H9 (cell line): ENCODE data around the gene LGALS7B. TPM values are rescaled to one million over a fixed set of nuclear protein-coding genes. Genes with fewer than 3 reads are reported as not detected.
"Not testable (repeated sequence)": the region's sequence is repeated elsewhere in the genome, so short reads cannot be mapped to it uniquely, and the experiment has no call there.

Experiments
- DNase-seq: peaks from one replicate; pipeline ENCODE4 v3.0.0-alpha.2; 2017
- H2AFZ ChIP-seq: one replicate; pipeline ENCODE4 v1.6.1; 2013; ENCODE audit warnings: mild to moderate bottlenecking, low read length, control low read depth, moderate library complexity
- H2AK5ac ChIP-seq: 2 replicates; pipeline ENCODE4 v1.6.1; 2013; ENCODE audit warnings: low read length, control low read depth, mixed read lengths; ENCODE audit not compliant: insufficient read length
- H2BK120ac ChIP-seq: one replicate; pipeline ENCODE4 v1.6.1; 2013; ENCODE audit warnings: low read depth, mild to moderate bottlenecking, low read length, control low read depth, inconsistent platforms; ENCODE audit not compliant: poor library complexity, severe bottlenecking
- H2BK12ac ChIP-seq: 2 replicates; pipeline ENCODE4 v1.6.1; 2013; ENCODE audit warnings: low read length, control low read depth, mixed read lengths, low read depth; ENCODE audit not compliant: insufficient read length
- H2BK15ac ChIP-seq: 2 replicates; pipeline ENCODE4 v1.6.1; 2013; ENCODE audit warnings: low read depth, low read length, control low read depth
- H2BK20ac ChIP-seq: one replicate; pipeline ENCODE4 v1.6.1; 2013; ENCODE audit warnings: low read depth, mild to moderate bottlenecking, low read length, control low read depth, inconsistent platforms; ENCODE audit not compliant: poor library complexity, severe bottlenecking
- H2BK5ac ChIP-seq: 2 replicates; pipeline ENCODE4 v1.6.1; 2013; ENCODE audit warnings: low read length, control low read depth, mixed read lengths; ENCODE audit not compliant: insufficient read length
- H3K14ac ChIP-seq: 2 replicates; pipeline ENCODE4 v1.6.1; 2013; ENCODE audit warnings: low read length, control low read depth; ENCODE audit not compliant: insufficient read depth
- H3K18ac ChIP-seq: 2 replicates; pipeline ENCODE4 v1.6.1; 2013; ENCODE audit warnings: low read depth, mild to moderate bottlenecking, mixed read lengths, low read length, control low read depth; ENCODE audit not compliant: insufficient read length
- H3K23ac ChIP-seq: 2 replicates; pipeline ENCODE4 v1.6.1; 2013; ENCODE audit warnings: low read length, control low read depth, mixed read lengths, low read depth; ENCODE audit not compliant: insufficient read length
- H3K23me2 ChIP-seq: 2 replicates; pipeline ENCODE4 v1.6.1; 2013; ENCODE audit warnings: low read depth, mild to moderate bottlenecking, mixed read lengths, low read length, control low read depth; ENCODE audit not compliant: insufficient read length, poor library complexity, severe bottlenecking
- H3K27ac ChIP-seq: 2 replicates; pipeline ENCODE4 v1.5.1; 2013; ENCODE audit warnings: low read length, control low read depth, mixed read lengths, low read depth; ENCODE audit not compliant: insufficient read length
- H3K27me3 ChIP-seq: 2 replicates; pipeline ENCODE4 v1.6.1; 2013; ENCODE audit warnings: low read length, control low read depth, inconsistent platforms; ENCODE audit not compliant: insufficient read depth
- H3K4ac ChIP-seq: 2 replicates; pipeline ENCODE4 v1.6.1; 2013; ENCODE audit warnings: low read depth, mild to moderate bottlenecking, control low read depth, inconsistent platforms, low read length, moderate library complexity
- H3K4me1 ChIP-seq: 2 replicates; pipeline ENCODE4 v1.6.1; 2013; ENCODE audit warnings: low read length, control low read depth, inconsistent platforms; ENCODE audit not compliant: insufficient read depth
- H3K4me2 ChIP-seq: 2 replicates; pipeline ENCODE4 v1.6.1; 2013; ENCODE audit warnings: low read length, control low read depth, mixed read lengths; ENCODE audit not compliant: insufficient read length, insufficient read depth
- H3K56ac ChIP-seq: 2 replicates; pipeline ENCODE4 v1.6.1; 2013; ENCODE audit warnings: low read depth, mild to moderate bottlenecking, mixed read lengths, low read length, control low read depth; ENCODE audit not compliant: insufficient read length
- H3K79me1 ChIP-seq: 2 replicates; pipeline ENCODE4 v1.6.1; 2013; ENCODE audit warnings: low read depth, mild to moderate bottlenecking, moderate library complexity, low read length, control low read depth, inconsistent platforms; ENCODE audit not compliant: insufficient read depth, poor library complexity, severe bottlenecking
- H3K79me2 ChIP-seq: 2 replicates; pipeline ENCODE4 v1.6.1; 2013; ENCODE audit warnings: low read length, control low read depth, inconsistent platforms; ENCODE audit not compliant: insufficient read depth
- H3K9ac ChIP-seq: 2 replicates; pipeline ENCODE4 v1.6.1; 2013; ENCODE audit warnings: low read length, control low read depth, mixed read lengths; ENCODE audit not compliant: insufficient read length; ENCODE audit errors: extremely low read depth
- H3K9me3 ChIP-seq: one replicate; pipeline ENCODE4 v1.6.1; 2013; ENCODE audit warnings: low read depth, low read length, inconsistent platforms; ENCODE audit not compliant: control insufficient read depth
- H3T11ph ChIP-seq: one replicate; pipeline ENCODE4 v1.6.1; 2013; ENCODE audit warnings: mild to moderate bottlenecking, low read length, control low read depth, inconsistent platforms
- H4K20me1 ChIP-seq: one replicate; pipeline ENCODE4 v1.6.1; 2013; ENCODE audit not compliant: control insufficient read depth, insufficient read length, insufficient read depth
- H4K5ac ChIP-seq: 2 replicates; pipeline ENCODE4 v1.6.1; 2013; ENCODE audit warnings: low read depth, mild to moderate bottlenecking, mixed read lengths, low read length, control low read depth; ENCODE audit not compliant: insufficient read length
- H4K8ac ChIP-seq: replicated peaks from 2 replicates; pipeline ENCODE4 v1.6.1; 2013; ENCODE audit warnings: low read length, control low read depth, mixed read lengths, low read depth; ENCODE audit not compliant: insufficient read length
- H4K91ac ChIP-seq: 2 replicates; pipeline ENCODE4 v1.6.1; 2013; ENCODE audit warnings: low read depth, mild to moderate bottlenecking, moderate library complexity, mixed read lengths, low read length, control low read depth; ENCODE audit not compliant: insufficient read length
- H3K27ac Mint-ChIP-seq, 3 experiments: 2 replicates in 2 of 3; 3 replicates in 1 of 3; pipeline ENCODE4 v1.8.0; 2020 to 2021; ENCODE audit warnings: mixed read lengths in 3 of 3, mild to moderate bottlenecking in 1 of 3, moderate library complexity in 1 of 3
- H3K27me3 Mint-ChIP-seq: 2 replicates; pipeline ENCODE4 v1.8.0; 2021; ENCODE audit warnings: low read depth, mild to moderate bottlenecking, moderate library complexity, mixed read lengths
- H3K36me3 Mint-ChIP-seq, 3 experiments: 2 replicates in 2 of 3; 3 replicates in 1 of 3; pipeline ENCODE4 v1.8.0; 2020 to 2021; ENCODE audit warnings: low read depth in 3 of 3, mixed read lengths in 3 of 3; ENCODE audit not compliant: insufficient read depth in 1 of 3
- H3K4me1 Mint-ChIP-seq, 2 experiments: 2 replicates each; pipeline ENCODE4 v1.8.0; 2020; ENCODE audit warnings: mixed read lengths in 2 of 2
- H3K4me3 Mint-ChIP-seq, 2 experiments: 2 replicates in 1 of 2; 3 replicates in 1 of 2; pipeline ENCODE4 v1.8.0; 2020 to 2021; ENCODE audit warnings: mild to moderate bottlenecking in 2 of 2, mixed read lengths in 2 of 2, moderate library complexity in 1 of 2
- H3K9me3 Mint-ChIP-seq, 2 experiments: 2 replicates in 1 of 2; 3 replicates in 1 of 2; pipeline ENCODE4 v1.8.0; 2020; ENCODE audit warnings: mild to moderate bottlenecking in 2 of 2, mixed read lengths in 2 of 2, moderate library complexity in 1 of 2
- WGBS: extraction: QIAGEN DNeasy Blood & Tissue Kit; methylation state at CpG from one replicate; pipeline ENCODE4 v1.1.7; 2013; ENCODE audit warnings: missing lambda C conversion rate, low lambda C conversion rate, mixed read lengths; ENCODE audit not compliant: insufficient read length; ENCODE audit errors: extremely low coverage; 5-methylcytosine and 5-hydroxymethylcytosine counted together
- total RNA-seq: library from RNA; stranded (reverse); gene quantifications from 2 replicates; pipeline ENCODE4 v1.2.1, GENCODE V29; 2021
- TF ChIP-seq, protein P1 (sequence below): fragments of 200-600 bp; sonication (generic); conservative IDR thresholded peaks from 3 replicates; pipeline ENCODE4 v1.8.0; 2021; ENCODE audit warnings: antibody characterized with exemption, mild to moderate bottlenecking

Gene LGALS7B
- total RNA-seq, 1 experiment from 2014 or later, result 0.90 TPM

DNA sequence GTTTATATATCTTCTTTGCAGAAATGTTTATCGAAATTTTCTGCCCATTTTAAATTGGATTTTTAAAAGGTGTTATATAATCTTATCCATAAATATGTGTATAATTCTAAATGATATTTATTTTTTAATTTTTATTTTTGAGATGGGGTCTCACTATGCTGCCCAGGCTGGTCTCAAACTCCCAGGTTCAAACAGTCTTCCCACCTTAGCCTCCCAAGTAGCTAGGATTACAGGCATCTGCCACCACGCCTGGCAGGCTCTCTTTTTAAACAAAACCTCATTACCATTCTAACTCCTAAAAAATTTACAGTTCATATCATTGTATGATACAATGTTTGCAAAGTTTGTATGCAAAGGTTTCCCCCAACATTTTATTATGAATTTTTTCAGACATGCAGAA is 7.2 kb downstream of the LGALS7B start:
- Histone ChIP-seq H4K5ac (no peak overlapping the region), H4K8ac (no peak overlapping the region), H3K14ac (no peak overlapping the region), H3K9ac (no peak overlapping the region), H2BK20ac (no peak overlapping the region), H4K91ac (no peak overlapping the region), H3K27ac (no peak overlapping the region), H3K79me2 (no peaks in the 10 kb centered on the region; the same call in 1 of the 2 replicates), H2AFZ (no peak overlapping the region), H3K4me2 (no peak overlapping the region), H3T11ph (no peak overlapping the region), H2BK15ac (no peak overlapping the region), H3K4me1 (0 out of 2 replicates have a peak, but pooled peaks cover 3% of the 10 kb centered on the region), H2AK5ac (no peak overlapping the region), H3K79me1 (no peaks in the 10 kb centered on the region), H4K20me1 (no peaks in the 10 kb centered on the region), H2BK12ac (no peak overlapping the region), H3K9me3 (no peaks in the 10 kb centered on the region), H3K56ac (no peak overlapping the region), H3K18ac (no peak overlapping the region), H2BK120ac (no peak overlapping the region), H3K4ac (no peak overlapping the region), H3K23me2 (no peaks in the 10 kb centered on the region), H3K23ac (no peak overlapping the region), H3K27me3 (no peaks in the 10 kb centered on the region), H2BK5ac (no peak overlapping the region)
- Mint-ChIP-seq H3K27ac (no peak overlapping the region), H3K9me3 (peaks cover 2 to 11% of the 10 kb centered on the region in 2 experiments; a peak in 3 of 5 replicates), H3K36me3 (0 out of 7 replicates have a peak, but pooled peaks cover 0 to 4% (median 0%) of the 10 kb centered on the region in 3 experiments), H3K4me3 (no peak overlapping the region), H3K4me1 (peaks cover 5 to 8% of the 10 kb centered on the region in 2 experiments; a peak in 3 of 4 replicates), H3K27me3 (peaks cover 2% of the 10 kb centered on the region; the same call in 1 of the 2 replicates)
- no CpG with 5 or more reads among the region's 2 CpGs for WGBS
- no peak for DNase-seq
- TF ChIP-seq, protein P1, sequence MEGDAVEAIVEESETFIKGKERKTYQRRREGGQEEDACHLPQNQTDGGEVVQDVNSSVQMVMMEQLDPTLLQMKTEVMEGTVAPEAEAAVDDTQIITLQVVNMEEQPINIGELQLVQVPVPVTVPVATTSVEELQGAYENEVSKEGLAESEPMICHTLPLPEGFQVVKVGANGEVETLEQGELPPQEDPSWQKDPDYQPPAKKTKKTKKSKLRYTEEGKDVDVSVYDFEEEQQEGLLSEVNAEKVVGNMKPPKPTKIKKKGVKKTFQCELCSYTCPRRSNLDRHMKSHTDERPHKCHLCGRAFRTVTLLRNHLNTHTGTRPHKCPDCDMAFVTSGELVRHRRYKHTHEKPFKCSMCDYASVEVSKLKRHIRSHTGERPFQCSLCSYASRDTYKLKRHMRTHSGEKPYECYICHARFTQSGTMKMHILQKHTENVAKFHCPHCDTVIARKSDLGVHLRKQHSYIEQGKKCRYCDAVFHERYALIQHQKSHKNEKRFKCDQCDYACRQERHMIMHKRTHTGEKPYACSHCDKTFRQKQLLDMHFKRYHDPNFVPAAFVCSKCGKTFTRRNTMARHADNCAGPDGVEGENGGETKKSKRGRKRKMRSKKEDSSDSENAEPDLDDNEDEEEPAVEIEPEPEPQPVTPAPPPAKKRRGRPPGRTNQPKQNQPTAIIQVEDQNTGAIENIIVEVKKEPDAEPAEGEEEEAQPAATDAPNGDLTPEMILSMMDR, result no peak

DNA sequence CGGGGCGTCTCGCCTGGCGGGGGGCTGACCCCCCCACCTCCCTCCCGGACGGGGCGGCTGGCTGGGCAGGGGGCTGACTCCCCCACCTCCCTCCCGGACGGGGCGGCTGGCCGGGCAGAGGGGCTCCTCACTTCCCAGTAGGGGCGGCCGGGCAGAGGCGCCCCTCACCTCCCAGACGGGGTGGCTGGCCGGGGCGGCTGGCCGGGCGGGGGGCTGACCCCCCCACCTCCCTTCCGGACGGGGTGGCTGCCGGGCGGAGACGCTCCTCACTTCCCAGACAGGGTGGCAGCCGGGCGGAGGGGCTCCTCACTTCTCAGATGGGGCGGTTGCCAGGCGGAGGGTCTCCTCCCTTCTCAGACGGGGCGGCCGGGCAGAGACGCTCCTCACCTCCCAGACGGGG is 8.8 kb downstream of the LGALS7B start:
- not testable (repeated sequence) for DNase-seq, H3K56ac ChIP-seq, H2BK5ac ChIP-seq, H4K20me1 ChIP-seq, H4K8ac ChIP-seq, H3K4me1 Mint-ChIP-seq, H3K4ac ChIP-seq, H2AK5ac ChIP-seq, H3K79me2 ChIP-seq, H4K5ac ChIP-seq, H3K4me1 ChIP-seq, H3K9ac ChIP-seq, H3K27me3 Mint-ChIP-seq, H3K27ac Mint-ChIP-seq, H3K36me3 Mint-ChIP-seq, H2BK20ac ChIP-seq, H3K4me3 Mint-ChIP-seq, H2BK15ac ChIP-seq, H3K9me3 ChIP-seq, H2AFZ ChIP-seq, H3K27ac ChIP-seq, H3K14ac ChIP-seq, H3K23me2 ChIP-seq, H4K91ac ChIP-seq, H3K4me2 ChIP-seq, H2BK120ac ChIP-seq, H3K27me3 ChIP-seq, H3K18ac ChIP-seq, H3K79me1 ChIP-seq, H3K23ac ChIP-seq, H3T11ph ChIP-seq, H2BK12ac ChIP-seq
- WGBS, result no CpG with 5 or more reads among the region's 33 CpGs
- H3K9me3 Mint-ChIP-seq, result peaks cover 2 to 11% of the 10 kb centered on the region in 2 experiments; a peak in 3 of 5 replicates
